NT2/D1 (cell line): ENCODE data around the gene NFX1.

ENCODE experiments used
- SUZ12 ChIP-seq: IDR thresholded peaks from 2 replicates; pipeline ENCODE4 v1.6.1; 2011; ENCODE audit not compliant: insufficient read length, insufficient read depth; ENCODE audit errors: extremely low read depth
- YY1 ChIP-seq: IDR thresholded peaks from 2 replicates; pipeline ENCODE4 v1.6.1; 2011; ENCODE audit not compliant: insufficient read length, insufficient read depth
- ZNF274 ChIP-seq: IDR thresholded peaks from 2 replicates; pipeline ENCODE4 v1.6.1; 2011; ENCODE audit warnings: mild to moderate bottlenecking, low read depth, low read length

DNA sequence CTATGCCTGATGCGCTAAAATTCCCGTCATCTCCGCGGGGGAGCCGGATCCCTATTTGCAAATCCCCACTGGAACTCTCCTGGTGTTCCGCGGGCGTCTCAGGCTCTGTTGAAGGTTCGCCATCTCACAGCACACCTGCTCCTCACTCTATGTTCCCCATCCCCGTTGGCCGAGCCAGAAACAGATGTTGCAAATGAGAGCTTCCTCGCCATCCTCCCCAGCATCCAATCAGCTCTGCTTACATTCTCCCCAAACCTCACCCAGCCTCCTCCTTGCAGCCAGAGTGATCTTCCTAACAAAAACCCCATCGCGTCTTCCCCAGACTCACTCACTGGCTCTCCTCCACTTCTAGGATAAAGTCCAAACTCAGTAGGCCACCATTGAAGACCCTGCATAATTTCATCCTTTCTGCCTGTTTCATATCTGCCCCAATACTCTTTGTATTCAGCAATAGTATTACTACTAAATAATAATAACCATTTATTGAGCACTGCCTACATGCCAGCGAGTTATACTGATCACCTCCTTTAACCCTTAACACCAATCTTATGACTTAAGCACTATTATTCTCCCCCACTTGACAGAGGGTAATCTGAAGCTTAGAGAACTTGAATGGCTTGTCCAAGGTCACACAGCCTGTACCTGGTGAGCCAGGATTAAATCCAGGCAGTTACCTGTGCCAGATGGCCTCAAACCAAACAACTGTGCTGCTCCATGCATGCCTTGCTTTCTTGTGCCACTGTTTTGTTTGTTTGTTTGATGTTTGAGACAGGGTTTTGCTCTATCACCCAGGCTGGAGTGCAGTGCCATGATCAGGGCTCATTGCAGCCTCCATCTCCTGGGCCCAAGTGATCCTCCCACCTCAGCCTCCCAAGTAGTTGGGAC lies 98.0 kb downstream of the NFX1 start:
- TF ChIP-seq YY1: no peak
- TF ChIP-seq ZNF274: no peak
- TF ChIP-seq SUZ12: no peak
